Measurements from ENCODE around the gene HOXD11. TPM values are rescaled to one million over a fixed set of nuclear protein-coding genes. Genes with fewer than 3 reads are reported as not detected.

Gene HOXD11
- total RNA-seq, 4 donors from 2014 or later = not detected

DNA sequence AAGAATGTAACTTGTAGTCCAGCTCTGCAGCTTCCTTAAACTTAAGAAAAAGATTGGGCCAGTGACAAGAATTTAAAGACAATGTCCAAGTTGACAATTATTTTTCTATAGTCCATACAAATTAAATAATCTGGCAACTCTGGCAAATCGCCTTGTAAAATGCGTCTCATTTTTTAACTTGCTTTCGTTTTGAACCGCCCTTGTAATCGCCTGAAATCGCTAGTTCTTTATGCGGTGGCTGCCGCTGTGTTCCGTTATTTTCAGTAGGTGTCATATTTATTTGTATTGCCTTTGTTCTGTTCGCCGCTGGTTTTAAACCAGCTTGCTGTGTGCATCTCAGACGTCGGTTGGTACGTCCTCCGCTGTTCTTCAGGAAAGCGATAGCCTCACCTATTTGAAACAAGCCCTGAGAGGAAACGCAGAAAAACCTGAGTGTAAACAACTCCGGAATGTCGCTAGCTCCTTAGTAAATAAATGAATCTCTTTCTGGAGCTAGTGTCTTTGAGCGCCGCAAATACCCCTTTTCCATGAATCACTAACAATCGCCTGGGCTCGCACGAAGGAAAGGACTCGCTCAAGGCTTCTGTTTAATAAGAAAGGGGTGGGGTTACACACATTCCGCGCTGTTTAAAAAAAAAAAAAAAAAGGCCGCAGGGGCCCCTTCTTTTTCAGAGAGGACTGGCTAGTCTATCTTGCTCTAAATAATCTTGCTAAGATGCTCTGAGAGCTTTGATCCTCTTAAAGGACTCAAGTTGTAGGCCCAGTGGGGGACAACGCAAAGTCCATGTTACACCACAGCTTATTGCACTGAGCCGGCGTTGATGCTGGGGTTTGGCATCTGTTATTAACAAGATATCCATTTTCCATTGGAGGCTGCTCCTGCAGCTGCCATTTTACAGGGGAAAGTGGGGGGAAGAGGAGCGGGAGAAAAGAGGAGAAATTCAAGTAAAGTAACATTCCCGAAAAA is 25.4 kb downstream of the HOXD11 start:
- Histone ChIP-seq H3K4me3 (peak overlapping the region in 3 of 4 donors; percentile 37 to 62 (median 54)), H3K9me3 (no peaks in the 10 kb centered on the region), H3K4me1 (peaks cover 5 to 73% (median 9%) of the 10 kb centered on the region in 3 donors), H3K27ac (peak overlapping the region in 2 of 4 donors; percentile 60 to 86), H3K27me3 (peaks cover 30 to 100% (median 57%) of the 10 kb centered on the region in 4 donors), H3K36me3 (no peaks in the 10 kb centered on the region)
- intact Hi-C loops (cut with DNase I) = no loop called here
- WGBS, 2 donors = 15 to 21% methylated on average over 31 to 33 of the region's 33 CpGs
- TF ChIP-seq CTCF (IDR thresholded peaks at IDR 0.05) (no peak), POLR2A (IDR thresholded peaks at IDR 0.05) (no peak)
- no peak for DNase-seq

DNA sequence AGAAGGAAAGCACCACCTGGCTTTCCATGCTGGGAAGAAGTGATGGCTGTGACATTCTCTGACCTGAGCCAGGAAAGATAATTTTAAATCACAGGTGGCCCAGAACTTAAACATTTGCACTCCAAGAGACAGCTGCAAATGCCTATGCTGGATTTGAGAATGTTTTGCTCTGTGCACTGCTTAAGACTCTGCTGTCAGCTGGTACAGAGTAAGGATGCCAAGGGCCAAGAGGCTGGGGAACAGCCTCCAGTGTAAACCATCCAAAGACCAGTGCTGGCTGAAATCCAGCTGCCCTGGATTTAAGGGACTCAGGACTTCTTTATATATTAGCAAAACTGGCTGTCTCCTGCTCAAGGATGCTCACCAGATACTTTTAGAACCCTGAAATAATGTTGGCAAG is 26.3 kb downstream of the HOXD11 start:
- Histone ChIP-seq H3K36me3 (no peaks in the 10 kb centered on the region), H3K4me1 (peaks cover 5 to 68% (median 9%) of the 10 kb centered on the region in 3 donors), H3K9me3 (no peaks in the 10 kb centered on the region), H3K27me3 (peaks cover 28 to 100% (median 56%) of the 10 kb centered on the region in 4 donors), H3K4me3 (no peak overlapping the region), H3K27ac (peak overlapping the region in 1 of 4 donors; percentile 60)
- intact Hi-C loops (cut with DNase I) = no loop called here
- no peak for DNase-seq
- TF ChIP-seq POLR2A (IDR thresholded peaks at IDR 0.05) = no peak
- no peak for TF ChIP-seq CTCF (IDR thresholded peaks at IDR 0.05)

DNA sequence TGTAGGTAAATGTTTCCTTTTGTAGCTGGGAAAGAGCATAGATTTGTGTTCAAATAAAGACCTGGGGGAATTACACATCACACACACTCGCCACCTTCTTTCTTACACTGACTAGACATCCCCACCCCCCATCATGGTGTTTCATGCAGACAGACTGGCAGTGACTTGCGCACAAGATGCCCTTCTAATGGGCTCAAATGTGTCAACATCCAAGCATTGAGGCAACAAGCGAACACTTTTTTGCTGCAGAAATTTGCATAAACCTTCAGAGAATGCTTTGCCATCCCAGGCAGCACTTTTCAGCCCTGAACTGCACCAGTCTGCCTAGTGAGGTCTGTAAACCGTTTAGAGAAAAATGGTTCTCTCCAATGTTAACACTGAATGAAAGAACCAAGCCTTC is 27.0 kb downstream of the HOXD11 start:
- TF ChIP-seq CTCF (IDR thresholded peaks at IDR 0.05) (no peak), POLR2A (IDR thresholded peaks at IDR 0.05) (no peak)
- Histone ChIP-seq H3K27ac (no peak overlapping the region), H3K27me3 (peaks cover 28 to 100% (median 54%) of the 10 kb centered on the region in 4 donors), H3K4me1 (peaks cover 5 to 61% (median 9%) of the 10 kb centered on the region in 3 donors), H3K4me3 (no peak overlapping the region), H3K36me3 (no peaks in the 10 kb centered on the region), H3K9me3 (no peaks in the 10 kb centered on the region)
- 38 to 48% methylated on average over 4 of the region's 4 CpGs for WGBS, 2 donors
- DNase-seq = no peak
- intact Hi-C loops (cut with DNase I) = no loop called here

- peak overlapping the region in 3 of 4 donors; percentile 66 to 83 (median 82) for H3K27ac ChIP-seq
- TF ChIP-seq CTCF (IDR thresholded peaks at IDR 0.05) (no peak), POLR2A (IDR thresholded peaks at IDR 0.05) (no peak)
- H3K36me3 ChIP-seq = no peaks in the 10 kb centered on the region
- H3K4me1 ChIP-seq = peaks cover 0 to 58% (median 4%) of the 10 kb centered on the region in 3 donors
- no peak for DNase-seq
- H3K9me3 ChIP-seq = no peaks in the 10 kb centered on the region
- intact Hi-C loops (cut with DNase I) = loop anchor here (5.0 kb wide), 1 partner anchor 422 kb away; no protein-coding TSS in a partner anchor
- no peak overlapping the region for H3K4me3 ChIP-seq
- peaks cover 24 to 100% (median 55%) of the 10 kb centered on the region in 4 donors for H3K27me3 ChIP-seq
Measured at GRCh38 chr2:176135035-176135440, 28.0 kb downstream of the HOXD11 start.

All from esophagus squamous epithelium (tissue), 5 donors.